Kasumi-1 (cell line): ENCODE measurements around the gene C11orf91.
A peak's percentile ranks its signal among the peaks of the same experiment; 100 is the strongest.
"Not testable (repeated sequence)": the region's sequence is repeated elsewhere in the genome, so short reads cannot be mapped to it uniquely, and the experiment has no call there.

Source experiments
- DNase-seq, 2 experiments: peaks; one replicate each; lab custom pipeline; 2025; lab: John Stamatoyannopoulos, UW

C11orf91 gene, protein sequence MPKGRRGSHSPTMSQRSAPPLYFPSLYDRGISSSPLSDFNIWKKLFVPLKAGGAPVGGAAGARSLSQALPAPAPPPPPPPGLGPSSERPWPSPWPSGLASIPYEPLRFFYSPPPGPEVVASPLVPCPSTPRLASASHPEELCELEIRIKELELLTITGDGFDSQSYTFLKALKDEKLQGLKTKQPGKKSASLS

DNA sequence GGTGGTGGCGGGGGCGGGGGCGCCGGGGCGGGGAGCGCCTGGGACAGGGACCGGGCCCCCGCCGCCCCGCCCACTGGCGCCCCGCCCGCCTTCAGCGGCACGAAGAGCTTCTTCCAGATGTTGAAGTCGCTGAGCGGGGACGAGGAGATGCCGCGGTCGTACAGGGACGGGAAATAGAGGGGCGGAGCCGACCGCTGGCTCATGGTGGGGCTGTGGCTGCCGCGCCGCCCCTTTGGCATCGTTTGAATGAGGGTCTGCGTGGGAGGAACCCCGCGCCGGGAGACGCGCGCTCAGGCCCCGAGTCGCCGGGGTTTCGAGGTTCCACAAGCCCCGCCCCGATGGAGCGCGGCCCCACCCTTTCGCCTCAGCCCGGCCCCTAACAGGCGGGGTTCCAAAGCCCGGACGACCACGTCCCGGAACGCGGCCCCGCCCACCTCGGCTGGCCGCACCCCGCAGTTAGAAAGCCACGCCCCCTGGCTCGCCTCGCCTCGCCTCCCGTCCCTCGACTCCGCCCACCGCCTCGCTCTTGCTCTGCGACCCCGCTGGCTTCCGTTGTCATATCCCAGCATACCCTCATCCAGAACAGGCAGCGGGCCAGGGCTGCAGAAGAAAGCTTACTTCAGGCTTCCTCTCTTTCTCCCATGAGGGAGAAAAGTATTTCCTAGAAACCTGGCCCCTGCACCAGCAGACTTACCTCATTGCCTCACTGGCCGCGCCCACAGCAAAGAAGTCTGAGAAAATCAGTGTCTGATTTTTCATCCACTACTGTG lies at the start of gene C11orf91:
TSS of gene C11orf91 (minus strand) at position 325 of the 770 bp plus-strand sequence. CDS start at position 239, 86 bp downstream.
- DNase-seq, result peak; percentile 81 to 83

DNA sequence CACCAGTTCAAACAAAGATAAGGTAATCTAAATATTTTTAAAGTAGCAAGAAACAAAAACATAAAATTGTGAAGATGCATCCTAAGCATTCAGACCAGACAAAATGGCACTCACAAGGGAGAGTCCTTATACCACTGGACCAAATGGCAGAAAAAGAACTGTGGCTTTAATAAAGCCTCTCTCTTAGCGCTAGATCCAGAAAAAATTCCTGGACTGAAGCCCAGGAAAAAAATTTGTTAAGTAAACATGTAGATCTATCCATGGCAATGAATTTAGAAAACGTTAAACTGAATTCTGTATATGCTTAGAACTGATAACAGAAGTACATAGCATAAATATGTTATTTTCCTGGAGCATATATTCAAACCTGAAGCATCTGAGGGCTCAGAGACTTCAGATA lies 47.4 kb upstream of the C11orf91 start:
- no peak for DNase-seq

- DNase-seq, result no peak
These were observed 42.7 kb upstream of the C11orf91 start for GRCh38 chr11:33743291-33743690.

DNA sequence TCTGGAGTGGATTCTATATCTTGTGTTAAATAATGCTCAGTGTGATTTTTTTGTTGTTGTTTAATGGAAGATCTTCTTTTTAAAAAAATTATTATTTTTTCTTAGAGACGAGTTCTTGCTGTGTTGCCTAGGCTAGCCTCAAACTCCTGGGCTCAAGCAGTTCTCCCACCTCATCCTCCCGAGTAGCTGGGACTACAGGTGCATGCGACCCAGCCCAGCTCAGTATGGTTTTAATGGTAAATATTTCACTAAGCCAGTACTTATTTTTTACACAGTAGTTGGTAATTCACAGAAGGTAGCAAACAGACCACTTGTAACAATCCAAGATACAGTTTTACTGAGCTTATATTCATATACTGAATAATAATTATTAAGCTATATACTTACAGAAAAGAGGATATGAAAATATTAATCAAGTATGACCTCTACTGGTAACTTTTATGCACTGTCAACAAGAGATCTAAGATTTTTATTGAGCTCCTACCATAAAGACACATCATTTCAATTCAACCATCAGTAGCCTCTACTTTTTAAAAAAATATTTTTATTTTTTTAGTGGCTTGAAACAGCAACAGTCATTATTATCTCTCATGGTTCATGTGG lies 41.7 kb upstream of the C11orf91 start:
- DNase-seq, result peak; percentile 37 to 66

DNA sequence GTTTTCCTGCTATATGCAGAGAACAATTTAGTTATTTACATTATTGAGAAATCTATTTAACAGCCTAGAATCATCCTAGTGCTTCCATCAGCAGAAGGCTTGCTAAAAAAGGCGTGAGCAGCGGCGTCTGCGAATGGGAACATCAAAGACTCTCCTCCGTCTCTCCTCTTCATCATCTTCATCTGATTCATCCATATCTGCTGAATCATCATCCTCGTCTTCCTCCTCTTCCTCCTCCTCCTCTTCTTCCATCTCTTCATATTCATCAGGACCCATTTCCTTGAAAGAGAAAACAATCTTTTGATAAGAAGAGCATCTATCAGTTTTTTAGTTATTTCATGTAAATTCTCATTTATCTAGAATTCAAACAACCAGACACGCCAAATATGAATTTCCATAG lies 41.2 kb upstream of the C11orf91 start:
- no peak for DNase-seq

GRCh38 chr11:33737362-33737821 lies 36.8 kb upstream of the C11orf91 start:
- DNase-seq, result no peak

GRCh38 chr11:33736148-33736812 lies 35.7 kb upstream of the C11orf91 start, which contains the start of gene CD59:
TSS of gene CD59 (minus strand) at chr11:33736423. CDS start at chr11:33722445, 13,978 bp downstream.
- DNase-seq, result peak; percentile 62 to 70

- peak; percentile 17 to 18 for DNase-seq
These were observed 34.9 kb upstream of the C11orf91 start for GRCh38 chr11:33735271-33736147.

DNA sequence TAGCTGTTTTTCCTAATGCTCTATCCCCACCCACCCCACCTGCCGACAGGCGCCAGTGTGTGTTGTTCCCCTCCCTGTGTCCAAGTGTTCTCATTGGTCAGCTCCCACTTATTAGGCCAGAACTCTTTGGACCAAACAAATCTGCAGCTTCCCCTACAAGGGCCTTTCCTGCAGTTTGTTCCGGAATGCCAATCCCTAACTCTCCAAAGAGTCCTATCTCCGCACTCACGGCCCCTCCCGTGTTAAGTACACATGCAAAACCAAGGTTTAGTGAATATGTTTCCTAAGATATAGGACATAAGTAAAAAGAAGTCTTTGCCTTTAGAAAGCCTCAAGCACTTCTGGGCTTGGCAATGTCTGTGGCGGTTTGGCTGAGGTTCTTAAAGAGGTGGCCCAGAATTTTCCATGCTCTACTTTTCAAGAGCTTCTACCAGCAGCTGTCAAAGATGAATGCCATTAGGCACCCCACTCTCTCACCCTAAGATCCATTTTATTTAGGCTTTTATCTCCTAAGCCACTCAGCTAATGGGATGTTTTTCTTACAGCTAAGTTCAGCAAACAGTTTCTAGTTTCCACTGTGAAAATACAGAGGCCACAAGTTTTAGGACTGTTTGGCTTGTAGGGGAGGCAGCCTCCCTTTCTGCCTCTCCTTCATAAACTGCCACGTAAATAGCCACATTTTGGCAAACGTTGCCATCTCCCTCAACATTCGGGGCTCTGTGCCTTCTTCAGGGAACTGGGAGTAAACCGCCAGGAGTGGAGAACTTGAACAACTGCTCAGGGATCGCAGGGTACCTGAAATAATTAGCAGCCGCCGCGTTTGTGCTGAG lies 34.0 kb upstream of the C11orf91 start:
- no peak for DNase-seq

DNA sequence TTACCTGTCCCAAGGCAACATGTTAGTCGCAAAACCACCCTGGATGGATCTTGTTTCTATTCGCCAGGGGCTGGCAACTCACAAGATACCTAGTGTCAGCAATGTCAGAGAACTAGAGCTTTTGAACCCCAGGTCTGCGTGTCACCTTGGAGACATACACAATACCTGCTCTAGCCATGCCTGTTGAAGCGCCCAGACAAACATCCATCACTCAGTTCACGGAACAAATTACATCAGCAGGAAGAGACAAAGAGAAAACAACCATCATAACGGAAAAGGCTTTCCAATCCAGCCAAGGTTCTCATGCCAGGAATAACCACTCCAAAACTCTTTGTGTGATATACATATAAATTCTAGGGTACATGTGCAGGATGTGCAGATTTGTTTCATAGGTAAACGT lies 33.4 kb upstream of the C11orf91 start:
- no peak for DNase-seq

DNA sequence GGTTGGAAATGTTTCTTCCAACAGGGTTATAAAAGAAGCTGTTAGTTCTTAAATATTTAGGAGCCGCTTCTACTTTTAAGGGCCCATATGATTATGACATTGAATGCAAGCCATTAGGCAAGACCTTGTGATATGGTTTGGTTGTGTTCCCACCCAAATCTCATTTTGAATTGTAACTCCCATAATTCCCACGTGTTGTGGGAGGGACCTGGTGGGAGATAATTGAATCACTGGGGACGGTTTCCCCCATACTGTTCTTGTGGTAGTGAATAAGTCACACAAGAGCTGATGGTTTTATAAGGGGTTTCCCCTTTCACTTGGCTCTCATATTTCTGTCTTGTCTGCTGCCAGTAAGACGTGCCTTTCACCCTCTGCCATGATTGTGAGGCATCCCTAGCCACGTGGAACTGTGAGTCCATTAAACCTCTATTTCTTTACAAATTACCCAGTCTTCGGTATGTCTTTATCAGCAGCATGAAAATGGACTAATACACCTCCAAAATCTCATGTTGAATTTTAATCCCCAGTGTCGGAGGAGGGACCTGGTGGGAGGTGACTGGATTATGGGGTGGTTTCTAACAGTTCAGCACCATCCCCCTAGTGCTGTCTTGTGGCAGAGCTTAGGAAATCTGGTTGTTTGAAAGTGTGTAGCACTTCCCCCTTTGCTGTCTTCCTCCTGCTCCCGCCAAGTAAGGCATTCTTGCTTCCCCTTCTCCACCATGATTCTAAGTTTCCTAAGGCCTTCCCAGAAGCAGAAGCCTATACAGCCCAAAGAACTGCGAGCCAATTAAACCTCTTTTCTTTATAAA lies 31.3 kb upstream of the C11orf91 start:
- peak; percentile 83 for DNase-seq

- no peak for DNase-seq
These were observed 30.1 kb upstream of the C11orf91 start for GRCh38 chr11:33730716-33731115.

- not testable (repeated sequence) for DNase-seq
These were observed 28.5 kb upstream of the C11orf91 start for GRCh38 chr11:33729072-33729664.

- DNase-seq, result not testable (repeated sequence)
These were observed 26.9 kb upstream of the C11orf91 start for GRCh38 chr11:33727539-33727938.

GRCh38 chr11:33725496-33725895 lies 24.9 kb upstream of the C11orf91 start:
- DNase-seq, result no peak

- peak; percentile 38 for DNase-seq
These were observed 24.0 kb upstream of the C11orf91 start for GRCh38 chr11:33724644-33725035.

- DNase-seq, result peak; percentile 4 to 12
These were observed 22.7 kb upstream of the C11orf91 start for GRCh38 chr11:33723238-33723881.

DNA sequence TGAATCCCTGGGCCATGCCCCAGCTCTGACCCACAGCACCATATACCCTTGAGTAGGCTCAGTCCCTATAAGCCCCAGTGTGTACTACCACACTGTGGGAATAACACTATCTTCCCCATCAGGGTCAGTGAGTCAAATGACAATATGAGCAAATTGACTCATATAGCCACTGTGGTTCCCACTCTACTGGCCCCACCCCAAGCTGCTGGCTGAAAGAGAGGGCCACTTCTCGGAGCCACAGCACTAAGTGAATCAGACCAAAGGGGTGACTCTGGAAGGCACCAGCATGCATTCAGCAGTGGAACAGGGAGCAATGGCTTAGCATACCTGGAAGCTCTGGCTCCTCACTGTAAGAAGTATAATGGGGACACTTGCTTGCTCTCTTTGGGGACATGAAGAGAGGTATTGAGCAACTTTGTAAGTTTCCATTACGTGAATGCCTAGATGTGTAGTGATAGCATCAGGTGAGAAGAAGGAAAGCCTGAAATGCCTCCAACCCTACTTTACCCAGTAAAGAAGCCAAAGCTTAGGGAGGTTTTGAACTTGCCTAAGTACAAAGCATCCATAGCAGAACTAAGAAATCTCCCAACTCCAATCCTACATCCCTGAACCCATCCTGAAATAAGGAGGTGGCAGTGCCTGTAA lies 22.1 kb upstream of the C11orf91 start:
- DNase-seq, result no peak
